HEK293T (cell line): ENCODE data around the gene SPATS2L.

Source experiments
- CTBP1 ChIP-seq: fragments of 450-650 bp; IDR thresholded peaks from 2 replicates; pipeline ENCODE4 v1.6.1; 2016; ENCODE audit warnings: borderline replicate concordance
- FOXM1 ChIP-seq: fragments of 450-650 bp; IDR thresholded peaks from 2 replicates; pipeline ENCODE4 v1.6.1; 2017; ENCODE audit warnings: mild to moderate bottlenecking, borderline replicate concordance
- HDGF ChIP-seq: fragments of 450-650 bp; IDR thresholded peaks from 2 replicates; pipeline ENCODE4 v1.6.1; 2017; ENCODE audit warnings: antibody characterized with exemption, borderline replicate concordance
- L3MBTL2 ChIP-seq: fragments of 450-650 bp; conservative IDR thresholded peaks from 2 replicates; pipeline ENCODE4 v1.6.1; 2016; ENCODE audit warnings: mild to moderate bottlenecking
- NFRKB ChIP-seq: fragments of 450-650 bp; IDR thresholded peaks from 2 replicates; pipeline ENCODE4 v1.6.1; 2016; ENCODE audit warnings: mild to moderate bottlenecking, moderate library complexity
- SP1 ChIP-seq: fragments of 450-650 bp; IDR thresholded peaks from 2 replicates; pipeline ENCODE4 v1.6.1; 2017
- SUZ12 ChIP-seq: fragments of 450-650 bp; IDR thresholded peaks from 2 replicates; pipeline ENCODE4 v1.6.1; 2016; ENCODE audit warnings: mild to moderate bottlenecking
- TARDBP ChIP-seq: fragments of 450-650 bp; IDR thresholded peaks from 2 replicates; pipeline ENCODE4 v1.6.1; 2016
- ZNF384 ChIP-seq: fragments of 450-650 bp; IDR thresholded peaks from 2 replicates; pipeline ENCODE4 v1.6.1; 2016

DNA sequence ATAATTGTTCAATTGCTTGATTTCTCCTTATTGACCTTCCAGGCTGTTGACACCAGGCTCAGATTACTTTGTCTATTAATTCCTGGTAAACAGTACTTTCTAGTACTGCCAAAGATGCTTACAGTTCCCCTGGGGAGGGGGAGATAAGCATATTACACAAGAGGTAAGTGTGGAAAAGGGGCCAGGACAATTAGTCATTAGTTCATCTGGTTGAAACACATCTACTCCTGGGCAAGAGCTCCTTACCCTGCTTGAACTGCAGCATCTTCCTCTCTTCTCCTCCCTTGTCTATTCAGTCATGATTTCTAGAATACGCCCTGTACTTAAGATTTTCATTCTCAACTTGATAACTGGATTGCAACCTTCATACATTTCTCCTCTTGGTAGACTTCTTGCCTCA, 10.4 kb upstream of the SPATS2L start:
- no peak for TF ChIP-seq FOXM1
- no peak for TF ChIP-seq ZNF384
- TF ChIP-seq TARDBP: no peak
- no peak for TF ChIP-seq NFRKB
- TF ChIP-seq CTBP1: no peak
- no peak for TF ChIP-seq L3MBTL2
- TF ChIP-seq HDGF: no peak
- TF ChIP-seq SP1: no peak
- TF ChIP-seq SUZ12: no peak
